OCI-LY7 (cell line): ENCODE measurements around the gene GSTT2.

ENCODE experiments used
- CTCF ChIP-seq: fragments of 200-600 bp; sonication (generic); conservative IDR thresholded peaks from 2 replicates; pipeline ENCODE4 v1.5.1; 2014; ENCODE audit warnings: mild to moderate bottlenecking, antibody characterized with exemption, low read length, moderate library complexity, mixed read lengths
- EZH2phosphoT487 ChIP-seq: fragments of 200-600 bp; sonication (generic); IDR thresholded peaks from 2 replicates; pipeline ENCODE4 v1.6.1; 2018; ENCODE audit warnings: low read depth, borderline replicate concordance, mild to moderate bottlenecking, mixed run types, antibody characterized with exemption, low read length, moderate library complexity, mixed read lengths

DNA sequence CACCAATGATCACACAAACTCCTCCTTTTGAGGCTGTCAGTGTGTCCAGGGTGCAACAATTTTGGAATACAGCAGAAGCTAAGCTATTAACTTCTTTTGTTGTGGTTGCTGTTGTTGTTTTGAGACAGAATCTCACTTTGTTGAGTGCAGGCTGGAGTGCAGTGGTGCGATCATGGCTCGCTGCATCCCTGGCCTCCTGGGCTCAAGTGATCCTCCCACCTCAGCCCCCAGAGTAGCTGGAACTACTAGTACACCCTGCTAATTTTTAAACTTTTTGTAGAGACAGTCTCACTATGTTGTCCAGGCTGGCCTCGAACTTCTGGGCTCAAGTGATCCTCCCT, 40.9 kb upstream of the GSTT2 start:
- TF ChIP-seq CTCF (no peak), EZH2phosphoT487 (no peak)
